ENCODE measurements around the gene NLRP5. TPM values are rescaled to one million over a fixed set of nuclear protein-coding genes. Genes with fewer than 3 reads are reported as not detected.

The NLRP5 gene
- total RNA-seq, 1 experiment from 2014 or later = not detected

DNA sequence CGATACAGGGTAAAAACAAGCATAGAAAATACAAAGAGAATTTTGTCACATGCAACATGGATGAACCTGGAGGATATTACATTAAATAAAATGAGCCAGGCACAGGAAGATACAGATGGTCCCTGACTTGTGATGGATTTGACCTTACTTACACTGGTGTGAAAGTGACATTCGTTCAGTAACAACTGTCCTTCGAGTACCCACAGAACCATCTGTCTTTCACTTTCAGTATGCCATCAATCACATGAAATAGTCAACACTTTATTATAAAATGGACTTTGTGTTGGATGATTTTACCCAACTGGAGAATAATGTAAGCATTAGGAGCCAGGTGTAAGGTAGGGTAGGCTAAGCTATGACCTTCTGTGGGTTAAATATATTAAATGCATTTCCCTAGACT lies 83.1 kb downstream of the NLRP5 start:
- BruUV-seq (replicated peaks) = no TSS peak
- Histone ChIP-seq H4K20me1 (ENCODE audit: low read length) (no peaks in the 10 kb centered on the region), H3K79me2 (ENCODE audit: low read length) (no peaks in the 10 kb centered on the region), H3K27me3 (ENCODE audit: low read length) (peaks cover 4% of the 10 kb centered on the region; the same call in 1 of the 2 replicates), H3K9ac (ENCODE audit: low read length) (no peak overlapping the region), H3K4me1 (ENCODE audit: insufficient read depth, low read length) (peaks cover 4% of the 10 kb centered on the region; the same call in 1 of the 2 replicates), H3K9me3 (ENCODE audit: low read length) (no peaks in the 10 kb centered on the region), H3K9me2 (replicated peaks; ENCODE audit: low read length) (no peaks in the 10 kb centered on the region), H3K4me2 (ENCODE audit: low read length) (no peak overlapping the region), H3K4me3 (ENCODE audit: low read length) (no peak overlapping the region), H3F3A (ENCODE audit: low read length, unreplicated experiment) (no peaks in the 10 kb centered on the region), H3K27ac (ENCODE audit: low read length) (no peak overlapping the region), H2AFZ (ENCODE audit: low read length) (no peak overlapping the region), H3K36me3 (ENCODE audit: low read depth, low read length) (no peaks in the 10 kb centered on the region)
- POLR2A ChIA-PET (ENCODE audit: unreplicated experiment) = no interaction called here
- TF ChIP-seq EZH2phosphoT487 (IDR thresholded peaks at IDR 0.05; ENCODE audit: borderline replicate concordance, low read length) (no peak), CTCF (conservative IDR thresholded peaks at IDR 0.05; ENCODE audit: low read depth, low read length) (no peak)
- CTCF ChIA-PET = interaction anchor here (0.6 kb wide), 1 partner anchor 51 kb away, joined by 3 read pairs; the partner anchor contains the start of gene ZNF787
- DNase-seq = no peak
- intact Hi-C loops (cut with micrococcal nuclease) = no loop called here
- no peak for ATAC-seq

DNA sequence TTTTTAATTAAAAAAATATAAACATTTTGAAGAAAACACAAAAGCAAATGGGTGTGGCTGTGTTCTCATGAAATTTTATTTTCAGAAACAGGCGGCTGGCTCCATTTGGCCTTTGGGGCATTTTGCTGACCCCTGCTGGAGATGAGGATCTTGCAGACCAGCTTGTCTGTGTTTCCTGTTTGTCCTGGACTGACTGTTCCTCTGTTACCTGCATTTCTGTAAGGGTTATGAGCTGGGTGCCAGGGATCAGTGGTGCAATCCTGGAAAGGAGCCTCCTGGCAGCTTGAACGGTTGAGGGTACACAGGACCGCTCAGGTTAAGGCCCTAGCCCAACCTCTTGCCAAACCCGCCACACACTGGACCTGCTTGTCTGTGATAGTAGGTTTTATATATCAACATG lies 84.6 kb downstream of the NLRP5 start:
- Histone ChIP-seq H3F3A (ENCODE audit: low read length, unreplicated experiment) (no peaks in the 10 kb centered on the region), H3K9me3 (ENCODE audit: low read length) (no peaks in the 10 kb centered on the region), H3K27ac (ENCODE audit: low read length) (no peak overlapping the region), H3K4me2 (ENCODE audit: low read length) (no peak overlapping the region), H3K4me3 (ENCODE audit: low read length) (no peak overlapping the region), H4K20me1 (ENCODE audit: low read length) (no peaks in the 10 kb centered on the region), H3K9me2 (replicated peaks; ENCODE audit: low read length) (no peaks in the 10 kb centered on the region), H3K36me3 (ENCODE audit: low read depth, low read length) (no peaks in the 10 kb centered on the region), H3K9ac (ENCODE audit: low read length) (no peak overlapping the region), H3K4me1 (ENCODE audit: insufficient read depth, low read length) (peaks cover 4% of the 10 kb centered on the region; the same call in 1 of the 2 replicates), H2AFZ (ENCODE audit: low read length) (no peak overlapping the region), H3K27me3 (ENCODE audit: low read length) (no peaks in the 10 kb centered on the region), H3K79me2 (ENCODE audit: low read length) (no peaks in the 10 kb centered on the region)
- BruUV-seq (replicated peaks) = no TSS peak
- DNase-seq = peak; percentile 59
- TF ChIP-seq EZH2phosphoT487 (IDR thresholded peaks at IDR 0.05; ENCODE audit: borderline replicate concordance, low read length) (no peak), CTCF (conservative IDR thresholded peaks at IDR 0.05; ENCODE audit: low read depth, low read length) (peak; percentile 67)
- ATAC-seq = peak; percentile 53
- ChIA-PET CTCF (interaction anchor here (0.5 kb wide), 1 partner anchor 195 kb away, joined by 3 read pairs; no protein-coding TSS in a partner anchor), POLR2A (ENCODE audit: unreplicated experiment) (no interaction called here)
- intact Hi-C loops (cut with micrococcal nuclease) = no loop called here

DNA sequence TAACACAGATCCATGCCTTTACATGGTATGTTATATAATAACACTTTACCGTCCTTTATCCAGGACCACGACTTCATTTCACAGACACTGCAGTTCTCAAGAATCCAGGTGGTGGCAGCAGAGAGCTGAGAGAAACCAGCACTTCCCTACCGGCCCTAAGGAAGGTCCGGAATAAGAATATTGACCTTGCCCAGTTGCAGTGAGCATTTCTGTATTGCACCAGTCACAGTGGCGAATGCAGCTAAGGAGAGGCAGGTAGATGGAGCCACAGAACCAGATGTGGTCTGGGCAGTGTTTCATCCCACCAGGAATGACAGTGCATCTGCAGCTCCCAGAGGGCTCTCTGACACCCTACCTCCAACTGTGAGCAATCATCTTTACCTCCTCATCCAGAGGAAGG lies 89.9 kb downstream of the NLRP5 start:
- Histone ChIP-seq H3F3A (ENCODE audit: low read length, unreplicated experiment) (no peaks in the 10 kb centered on the region), H3K27me3 (ENCODE audit: low read length) (no peaks in the 10 kb centered on the region), H4K20me1 (ENCODE audit: low read length) (no peaks in the 10 kb centered on the region), H3K9ac (ENCODE audit: low read length) (no peak overlapping the region), H3K36me3 (ENCODE audit: low read depth, low read length) (no peaks in the 10 kb centered on the region), H3K9me3 (ENCODE audit: low read length) (no peaks in the 10 kb centered on the region), H3K9me2 (replicated peaks; ENCODE audit: low read length) (no peaks in the 10 kb centered on the region), H3K4me3 (ENCODE audit: low read length) (no peak overlapping the region), H2AFZ (ENCODE audit: low read length) (no peak overlapping the region), H3K4me2 (ENCODE audit: low read length) (no peak overlapping the region), H3K27ac (ENCODE audit: low read length) (no peak overlapping the region), H3K79me2 (ENCODE audit: low read length) (no peaks in the 10 kb centered on the region), H3K4me1 (ENCODE audit: insufficient read depth, low read length) (no peaks in the 10 kb centered on the region; the same call in 1 of the 2 replicates)
- POLR2A ChIA-PET (ENCODE audit: unreplicated experiment) = no interaction called here
- TF ChIP-seq CTCF (conservative IDR thresholded peaks at IDR 0.05; ENCODE audit: low read depth, low read length) (peak; percentile 95), EZH2phosphoT487 (IDR thresholded peaks at IDR 0.05; ENCODE audit: borderline replicate concordance, low read length) (no peak), EZH2 (IDR thresholded peaks at IDR 0.05; ENCODE audit: low read length, unreplicated experiment) (no peak)
- CTCF ChIA-PET = interaction anchor here (0.6 to 1.8 kb wide), 7 partner anchors 10 to 257 kb away, joined by 3 to 14 read pairs (median 3); no protein-coding TSS in a partner anchor
- ATAC-seq (peak; percentile 70), DNase-seq (peak; percentile 81)
- intact Hi-C loops (cut with micrococcal nuclease) = loop anchor here (1.0 to 2.0 kb wide), 3 partner anchors 96 to 257 kb away; no protein-coding TSS in a partner anchor
- no TSS peak for BruUV-seq (replicated peaks)
